ENCODE measurements around the gene LILRA5.
"Not testable (repeated sequence)": the region's sequence is repeated elsewhere in the genome, so short reads cannot be mapped to it uniquely, and the experiment has no call there.

The LILRA5 gene

DNA sequence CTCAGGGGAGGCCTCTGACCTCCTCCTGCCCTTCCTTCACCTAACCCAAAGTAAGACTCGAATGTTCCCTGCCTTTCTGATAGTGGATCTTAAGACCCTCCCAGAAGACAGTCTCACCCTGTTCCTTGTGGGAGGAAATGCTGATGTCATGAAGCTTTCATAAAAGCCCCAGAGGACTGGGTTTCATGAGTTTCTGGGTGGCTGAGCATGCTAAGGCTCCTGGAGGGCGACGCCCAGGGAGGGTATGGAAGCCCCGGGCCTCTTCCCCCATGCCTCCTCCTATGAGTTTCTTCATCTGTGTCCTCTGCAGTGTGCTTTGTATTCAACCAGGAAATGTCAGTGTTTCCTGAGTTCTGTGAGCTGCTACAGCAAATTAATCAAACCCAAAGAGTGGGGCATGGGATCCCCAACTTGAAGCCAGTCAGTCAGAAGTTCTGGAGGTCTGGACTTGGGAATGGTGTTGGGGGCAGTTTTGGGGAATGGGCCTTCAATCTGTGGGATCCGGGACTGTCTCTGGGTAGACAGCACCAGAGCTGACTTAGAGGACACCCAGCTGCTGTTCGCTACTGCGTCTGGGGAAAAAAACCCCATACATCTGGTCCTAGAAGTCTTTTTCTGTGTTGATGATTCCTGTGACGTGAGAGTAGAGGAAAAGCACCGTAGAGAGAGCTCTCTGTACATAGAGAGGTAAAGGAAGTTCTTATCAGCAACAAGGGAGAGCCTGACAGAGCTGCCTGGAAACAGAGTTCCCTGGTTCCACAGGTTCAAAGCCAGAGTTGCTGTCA lies 30.1 kb downstream of the LILRA5 start:
- no peak overlapping the region for H3K27ac ChIP-seq
- TF ChIP-seq, protein P1, sequence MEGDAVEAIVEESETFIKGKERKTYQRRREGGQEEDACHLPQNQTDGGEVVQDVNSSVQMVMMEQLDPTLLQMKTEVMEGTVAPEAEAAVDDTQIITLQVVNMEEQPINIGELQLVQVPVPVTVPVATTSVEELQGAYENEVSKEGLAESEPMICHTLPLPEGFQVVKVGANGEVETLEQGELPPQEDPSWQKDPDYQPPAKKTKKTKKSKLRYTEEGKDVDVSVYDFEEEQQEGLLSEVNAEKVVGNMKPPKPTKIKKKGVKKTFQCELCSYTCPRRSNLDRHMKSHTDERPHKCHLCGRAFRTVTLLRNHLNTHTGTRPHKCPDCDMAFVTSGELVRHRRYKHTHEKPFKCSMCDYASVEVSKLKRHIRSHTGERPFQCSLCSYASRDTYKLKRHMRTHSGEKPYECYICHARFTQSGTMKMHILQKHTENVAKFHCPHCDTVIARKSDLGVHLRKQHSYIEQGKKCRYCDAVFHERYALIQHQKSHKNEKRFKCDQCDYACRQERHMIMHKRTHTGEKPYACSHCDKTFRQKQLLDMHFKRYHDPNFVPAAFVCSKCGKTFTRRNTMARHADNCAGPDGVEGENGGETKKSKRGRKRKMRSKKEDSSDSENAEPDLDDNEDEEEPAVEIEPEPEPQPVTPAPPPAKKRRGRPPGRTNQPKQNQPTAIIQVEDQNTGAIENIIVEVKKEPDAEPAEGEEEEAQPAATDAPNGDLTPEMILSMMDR (conservative IDR thresholded peaks at IDR 0.05) = no peak
- no peak for TF ChIP-seq ZFX (IDR thresholded peaks at IDR 0.05)

DNA sequence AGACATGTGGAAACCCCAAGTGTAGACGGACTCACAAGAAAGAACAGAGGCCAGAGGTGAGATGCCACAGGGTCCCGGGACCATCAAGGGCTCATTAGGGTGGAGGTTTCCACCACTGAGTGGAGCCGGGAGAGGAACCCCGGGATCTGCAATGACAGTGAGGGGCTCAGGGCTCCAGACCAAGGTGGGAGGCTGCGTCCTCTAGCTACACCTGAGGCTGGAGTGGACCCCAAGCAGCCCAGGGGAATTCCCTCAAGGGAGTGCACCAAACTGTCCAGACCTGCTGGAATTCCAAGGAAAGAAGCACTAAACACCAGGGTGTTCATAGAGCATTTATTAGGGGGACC lies 31.3 kb downstream of the LILRA5 start:
- H3K27ac ChIP-seq = not testable (repeated sequence)

GRCh38 chr19:54281007-54281728 lies 31.8 kb downstream of the LILRA5 start, which contains the start of gene LILRB2:
Gene LILRB2 (minus strand): TSS chr19:54281110. CDS start chr19:54280496, 614 bp downstream.
- no peak within 1 kb of the TSS for H3K27ac ChIP-seq
- TF ChIP-seq ZFX (IDR thresholded peaks at IDR 0.05) = no peak
- TF ChIP-seq, protein P1 (conservative IDR thresholded peaks at IDR 0.05) = no peak

DNA sequence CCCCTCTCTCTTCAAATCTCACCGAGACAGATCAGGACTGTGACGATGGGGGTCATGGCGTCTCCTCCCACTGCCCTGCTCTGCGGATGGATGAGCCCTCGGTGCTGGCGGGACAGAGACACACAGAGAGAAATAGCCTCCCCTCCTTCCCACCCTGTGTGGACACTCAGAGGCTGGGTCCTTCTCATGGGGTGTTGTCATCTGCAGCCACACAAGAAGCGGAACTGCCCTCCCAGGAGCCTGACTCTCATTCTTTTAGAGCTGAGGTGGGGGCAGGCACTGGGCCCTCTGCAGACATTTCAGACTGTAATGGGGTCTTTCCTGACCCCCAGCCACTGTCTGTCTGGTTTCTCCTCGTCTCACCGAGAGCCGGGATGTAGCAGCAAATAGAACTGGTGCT lies 32.5 kb downstream of the LILRA5 start:
- not testable (repeated sequence) for H3K27ac ChIP-seq

DNA sequence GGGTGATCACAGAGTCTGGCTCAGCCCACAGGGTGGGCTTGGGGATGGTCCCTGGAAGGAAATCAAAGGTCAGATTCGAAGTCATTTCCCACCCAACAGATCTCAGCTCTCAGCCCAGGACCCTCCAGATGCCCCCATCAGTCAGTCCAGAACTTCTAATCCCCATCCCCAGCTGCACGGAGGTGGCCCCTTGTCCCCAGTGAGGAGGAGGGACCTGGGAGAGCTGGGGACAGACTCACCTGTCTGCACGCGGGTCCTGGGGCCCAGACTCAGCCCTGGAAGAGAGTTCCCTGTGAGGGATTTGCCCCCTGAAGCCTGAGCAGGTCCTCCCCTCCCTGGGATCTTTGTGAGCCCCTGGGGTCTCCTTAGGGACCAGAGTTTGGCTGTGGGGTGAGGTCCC lies 32.9 kb downstream of the LILRA5 start:
- H3K27ac ChIP-seq = not testable (repeated sequence)

- H3K27ac ChIP-seq = no peak overlapping the region
- TF ChIP-seq ZFX (IDR thresholded peaks at IDR 0.05) = no peak
- TF ChIP-seq, protein P1 (conservative IDR thresholded peaks at IDR 0.05) = no peak
These were observed 33.5 kb downstream of the LILRA5 start for GRCh38 chr19:54279406-54279962.

- not testable (repeated sequence) for H3K27ac ChIP-seq
These were observed 34.3 kb downstream of the LILRA5 start for GRCh38 chr19:54278571-54279195.

- H3K27ac ChIP-seq = not testable (repeated sequence)
These were observed 34.9 kb downstream of the LILRA5 start for GRCh38 chr19:54278056-54278455.

- H3K27ac ChIP-seq = not testable (repeated sequence)
These were observed 35.8 kb downstream of the LILRA5 start for GRCh38 chr19:54277111-54277615.

- TF ChIP-seq, protein P1 (conservative IDR thresholded peaks at IDR 0.05) = no peak
- no peak for TF ChIP-seq ZFX (IDR thresholded peaks at IDR 0.05)
- no peak overlapping the region for H3K27ac ChIP-seq
These were observed 37.0 kb downstream of the LILRA5 start for GRCh38 chr19:54275951-54276350.

DNA sequence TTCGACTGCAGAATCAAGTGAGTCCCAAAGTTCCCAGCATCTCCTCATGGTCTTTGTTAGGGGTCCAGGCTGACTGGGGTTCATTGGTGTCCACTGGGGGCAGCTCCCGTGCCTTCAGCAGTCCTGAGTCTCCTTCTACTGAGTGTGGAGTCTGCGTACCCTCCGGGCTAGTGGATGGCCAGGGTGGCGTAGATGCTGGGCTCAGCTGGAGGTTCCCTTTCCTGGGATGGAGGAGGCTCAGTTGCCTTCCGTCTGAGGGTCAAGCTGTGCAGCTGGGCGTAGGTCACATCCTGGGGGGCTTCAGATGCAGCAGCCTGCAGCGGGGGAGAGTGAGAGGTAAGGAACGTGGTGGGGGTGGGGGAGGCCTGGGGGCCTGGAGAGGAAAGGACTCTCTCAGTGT lies 38.5 kb downstream of the LILRA5 start:
- H3K27ac ChIP-seq = not testable (repeated sequence)

All from C4-2B (cell line).